Cardiac muscle cell (in vitro differentiated cells and primary cell): ENCODE results near the gene MUC20. TPM values are rescaled to one million over a fixed set of nuclear protein-coding genes. Genes with fewer than 3 reads are reported as not detected.

Experiments used
- DNase-seq, 2 donors: peaks; one replicate each; pipeline versions ENCODE4 v3.0.0 to v3.0.0-alpha.2; 2010 to 2017; ENCODE audit warnings: low read depth in 1 of 2, low spot score in 1 of 2
- H3K27ac ChIP-seq: fragments of 200-600 bp; sonication (generic); 2 replicates; pipeline ENCODE4 v1.5.1; 2016
- H3K27me3 ChIP-seq: fragments of 200-600 bp; sonication (generic); 2 replicates; pipeline ENCODE4 v1.6.0; 2016; ENCODE audit warnings: control low read depth
- H3K36me3 ChIP-seq: fragments of 200-600 bp; sonication (generic); 2 replicates; pipeline ENCODE4 v1.5.1; 2016; ENCODE audit warnings: control low read depth
- H3K4me1 ChIP-seq: fragments of 200-600 bp; sonication (generic); 2 replicates; pipeline ENCODE4 v1.8.1; 2017; ENCODE audit warnings: low read depth, mild to moderate bottlenecking, mixed run types
- H3K4me3 ChIP-seq: fragments of 200-600 bp; sonication (generic); 2 replicates; pipeline ENCODE4 v1.5.1; 2016; ENCODE audit warnings: mild to moderate bottlenecking
- H3K9me3 ChIP-seq: fragments of 200-600 bp; sonication (generic); 2 replicates; pipeline ENCODE4 v1.5.1; 2017; ENCODE audit warnings: low read depth, mild to moderate bottlenecking, control low read depth
- CTCF ChIP-seq: IDR thresholded peaks from 2 replicates; pipeline ENCODE4 v1.5.1; 2012; ENCODE audit warnings: low read depth, mild to moderate bottlenecking, low read length
- polyA plus RNA-seq: library from polyadenylated mRNA; unstranded; fragments of >200 nt; fragmentation: Nextera tagmentation; extraction: Ambion mirVana; gene quantifications from 2 replicates; pipeline ENCODE4 v1.2.1, GENCODE V29; 2016
- total RNA-seq: library from RNA; depleted of rRNA; stranded (reverse); fragments of >200 nt; gene quantifications from 2 replicates; pipeline ENCODE4 v1.2.3, GENCODE V29; 2016

MUC20 gene
- total and polyA plus RNA-seq, 2 experiments from 2014 or later: 5.5 to 8.7 TPM

GRCh38 chr3:195758721-195759353 lies 38.1 kb downstream of the MUC20 start:
- Histone ChIP-seq H3K4me1 (no peaks in the 10 kb centered on the region), H3K27ac (no peak overlapping the region), H3K4me3 (no peak overlapping the region), H3K27me3 (no peaks in the 10 kb centered on the region), H3K9me3 (no peaks in the 10 kb centered on the region), H3K36me3 (no peaks in the 10 kb centered on the region)
- no peak for TF ChIP-seq CTCF
- DNase-seq: no peak

- Histone ChIP-seq H3K4me1 (no peaks in the 10 kb centered on the region), H3K27ac (no peak overlapping the region), H3K27me3 (no peaks in the 10 kb centered on the region), H3K9me3 (no peaks in the 10 kb centered on the region), H3K36me3 (no peaks in the 10 kb centered on the region), H3K4me3 (no peak overlapping the region)
- DNase-seq: peak in 1 of 2 donors; percentile 53
- TF ChIP-seq CTCF: no peak
These were observed 39.8 kb downstream of the MUC20 start for GRCh38 chr3:195760345-195761122.

GRCh38 chr3:195761123-195761566 lies 40.4 kb downstream of the MUC20 start:
- Histone ChIP-seq H3K9me3 (no peaks in the 10 kb centered on the region), H3K27ac (no peak overlapping the region), H3K4me1 (no peaks in the 10 kb centered on the region), H3K27me3 (no peaks in the 10 kb centered on the region), H3K36me3 (no peaks in the 10 kb centered on the region), H3K4me3 (no peak overlapping the region)
- DNase-seq: no peak
- no peak for TF ChIP-seq CTCF

- TF ChIP-seq CTCF: no peak
- H3K27me3 ChIP-seq: no peaks in the 10 kb centered on the region
- H3K9me3 ChIP-seq: no peaks in the 10 kb centered on the region
- no peak for DNase-seq
- H3K36me3 ChIP-seq: no peaks in the 10 kb centered on the region
- H3K27ac ChIP-seq: no peak overlapping the region
- no peak overlapping the region for H3K4me3 ChIP-seq
- no peaks in the 10 kb centered on the region for H3K4me1 ChIP-seq
These were observed 40.9 kb downstream of the MUC20 start for GRCh38 chr3:195761567-195762248.

- DNase-seq: no peak
- H3K9me3 ChIP-seq: no peaks in the 10 kb centered on the region
- no peaks in the 10 kb centered on the region for H3K4me1 ChIP-seq
These were observed 41.4 kb downstream of the MUC20 start for GRCh38 chr3:195762249-195762585.

More at GRCh38 chr3:195762249-195762585, 41.4 kb downstream of the MUC20 start:
- Histone ChIP-seq H3K4me3 (no peak overlapping the region), H3K36me3 (no peaks in the 10 kb centered on the region), H3K27me3 (no peaks in the 10 kb centered on the region), H3K27ac (no peak overlapping the region)
- no peak for TF ChIP-seq CTCF
